ENCODE results near the gene GPR62. TPM values are rescaled to one million over a fixed set of nuclear protein-coding genes. Genes with fewer than 3 reads are reported as not detected.
A peak's percentile ranks its signal among the peaks of the same experiment; 100 is the strongest.

Gene GPR62
- polyA plus RNA-seq, 3 donors: not detected

GRCh38 chr3:51933471-51934138 lies 21.6 kb upstream of the GPR62 start:
- no peak for DNase-seq
- Histone ChIP-seq H4K20me1 (ENCODE audit: insufficient read depth, low read length) (no peaks in the 10 kb centered on the region), H3K36me3 (replicated peaks in 1 of 2; ENCODE audit: control insufficient read depth in 1 of 2, insufficient read depth in 2 of 2, low read length in 2 of 2) (peaks cover 48 to 64% of the 10 kb centered on the region in 2 donors), H3K79me2 (ENCODE audit: insufficient read depth, low read length) (no peaks in the 10 kb centered on the region), H3K9me3 (replicated peaks in 1 of 2; ENCODE audit: control insufficient read depth in 1 of 2, insufficient read depth in 1 of 2, low read length in 2 of 2) (no peaks in the 10 kb centered on the region), H3K4me1 (ENCODE audit: control insufficient read depth in 1 of 2, insufficient read depth in 2 of 2, low read length in 2 of 2) (no peaks in the 10 kb centered on the region), H3K27me3 (ENCODE audit: control insufficient read depth in 2 of 2, insufficient read depth in 2 of 2, low read length in 2 of 2) (no peaks in the 10 kb centered on the region), H3K4me2 (replicated peaks; ENCODE audit: extremely low read depth, low read length, poor library complexity, severe bottlenecking) (no peak overlapping the region), H3K27ac (ENCODE audit: low read depth in 1 of 2, low read length in 2 of 2) (no peak overlapping the region), H3K9ac (ENCODE audit: insufficient read depth, low read length, poor library complexity, severe bottlenecking) (no peak overlapping the region), H2AFZ (ENCODE audit: insufficient read depth, low read depth, low read length, poor library complexity, severe bottlenecking) (no peak overlapping the region), H3K4me3 (replicated peaks in 1 of 3; ENCODE audit: low read depth in 2 of 3, low read length in 3 of 3) (no peak overlapping the region)
- Mint-ChIP-seq H3K9me3 (peaks cover 0 to 3% (median 0%) of the 10 kb centered on the region in 7 donors), H3K27ac (no peak overlapping the region), H3K27me3 (ENCODE audit: low read depth in 3 of 3) (peaks cover 0 to 4% (median 0%) of the 10 kb centered on the region in 3 donors), H3K4me3 (no peak overlapping the region), H3K4me1 (no peaks in the 10 kb centered on the region), H3K36me3 (peaks cover 55 to 66% of the 10 kb centered on the region in 2 donors)
- TF ChIP-seq, protein P1, sequence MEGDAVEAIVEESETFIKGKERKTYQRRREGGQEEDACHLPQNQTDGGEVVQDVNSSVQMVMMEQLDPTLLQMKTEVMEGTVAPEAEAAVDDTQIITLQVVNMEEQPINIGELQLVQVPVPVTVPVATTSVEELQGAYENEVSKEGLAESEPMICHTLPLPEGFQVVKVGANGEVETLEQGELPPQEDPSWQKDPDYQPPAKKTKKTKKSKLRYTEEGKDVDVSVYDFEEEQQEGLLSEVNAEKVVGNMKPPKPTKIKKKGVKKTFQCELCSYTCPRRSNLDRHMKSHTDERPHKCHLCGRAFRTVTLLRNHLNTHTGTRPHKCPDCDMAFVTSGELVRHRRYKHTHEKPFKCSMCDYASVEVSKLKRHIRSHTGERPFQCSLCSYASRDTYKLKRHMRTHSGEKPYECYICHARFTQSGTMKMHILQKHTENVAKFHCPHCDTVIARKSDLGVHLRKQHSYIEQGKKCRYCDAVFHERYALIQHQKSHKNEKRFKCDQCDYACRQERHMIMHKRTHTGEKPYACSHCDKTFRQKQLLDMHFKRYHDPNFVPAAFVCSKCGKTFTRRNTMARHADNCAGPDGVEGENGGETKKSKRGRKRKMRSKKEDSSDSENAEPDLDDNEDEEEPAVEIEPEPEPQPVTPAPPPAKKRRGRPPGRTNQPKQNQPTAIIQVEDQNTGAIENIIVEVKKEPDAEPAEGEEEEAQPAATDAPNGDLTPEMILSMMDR (IDR thresholded peaks at IDR 0.05): no peak
- 98% methylated on average over 11 of the region's 13 CpGs for WGBS (ENCODE audit: insufficient coverage)
- intact Hi-C loops (cut with micrococcal nuclease): no loop called here

- Mint-ChIP-seq H3K9me3 (peaks cover 0 to 2% (median 0%) of the 10 kb centered on the region in 7 donors), H3K4me3 (no peak overlapping the region), H3K4me1 (peaks cover under 1% of the 10 kb centered on the region), H3K36me3 (peaks cover 60 to 70% of the 10 kb centered on the region in 2 donors), H3K27ac (peak overlapping the region in 1 of 7 donors; percentile 22), H3K27me3 (ENCODE audit: low read depth in 3 of 3) (peaks cover 0 to 4% (median 0%) of the 10 kb centered on the region in 3 donors)
- Histone ChIP-seq H4K20me1 (ENCODE audit: insufficient read depth, low read length) (no peaks in the 10 kb centered on the region), H3K36me3 (replicated peaks in 1 of 2; ENCODE audit: control insufficient read depth in 1 of 2, insufficient read depth in 2 of 2, low read length in 2 of 2) (peaks cover 50 to 71% of the 10 kb centered on the region in 2 donors), H2AFZ (ENCODE audit: insufficient read depth, low read depth, low read length, poor library complexity, severe bottlenecking) (no peak overlapping the region), H3K79me2 (ENCODE audit: insufficient read depth, low read length) (peaks cover 3% of the 10 kb centered on the region), H3K4me2 (replicated peaks; ENCODE audit: extremely low read depth, low read length, poor library complexity, severe bottlenecking) (no peak overlapping the region), H3K27me3 (ENCODE audit: control insufficient read depth in 2 of 2, insufficient read depth in 2 of 2, low read length in 2 of 2) (no peaks in the 10 kb centered on the region), H3K27ac (ENCODE audit: low read depth in 1 of 2, low read length in 2 of 2) (no peak overlapping the region), H3K4me3 (replicated peaks in 1 of 3; ENCODE audit: low read depth in 2 of 3, low read length in 3 of 3) (no peak overlapping the region), H3K9ac (ENCODE audit: insufficient read depth, low read length, poor library complexity, severe bottlenecking) (no peak overlapping the region), H3K9me3 (replicated peaks in 1 of 2; ENCODE audit: control insufficient read depth in 1 of 2, insufficient read depth in 1 of 2, low read length in 2 of 2) (no peaks in the 10 kb centered on the region), H3K4me1 (ENCODE audit: control insufficient read depth in 1 of 2, insufficient read depth in 2 of 2, low read length in 2 of 2) (no peaks in the 10 kb centered on the region)
- WGBS (ENCODE audit: insufficient coverage): 98% methylated on average over 6 of the region's 11 CpGs
- no peak for DNase-seq
- TF ChIP-seq, protein P1 (IDR thresholded peaks at IDR 0.05): no peak
- intact Hi-C loops (cut with micrococcal nuclease): no loop called here
Measured at GRCh38 chr3:51934139-51934850, 20.9 kb upstream of the GPR62 start.
